ENCODE data around the gene RAI1.

- TF ChIP-seq CTCF (conservative IDR thresholded peaks at IDR 0.05; ENCODE audit: low read length) = no peak
- TF ChIP-seq EZH2phosphoT487 (IDR thresholded peaks at IDR 0.05; ENCODE audit: borderline replicate concordance, low read depth, low read length) = no peak
Observed at GRCh38 chr17:17696085-17696484, 14.8 kb downstream of the RAI1 start.

All from OCI-LY7 (cell line).